ENCODE results near the gene MINAR2.
A peak's percentile ranks its signal among the peaks of the same experiment; 100 is the strongest.

The MINAR2 gene

GRCh38 chr5:129770024-129770820 lies 22.3 kb downstream of the MINAR2 start:
- no peak for TF ChIP-seq CTCF (IDR thresholded peaks at IDR 0.05; ENCODE audit: low read depth, low read length, missing control alignments)
- H3K4me3 ChIP-seq (ENCODE audit: low read depth, low read length) = no peak overlapping the region
- no peak for DNase-seq (ENCODE audit: low read depth)

DNA sequence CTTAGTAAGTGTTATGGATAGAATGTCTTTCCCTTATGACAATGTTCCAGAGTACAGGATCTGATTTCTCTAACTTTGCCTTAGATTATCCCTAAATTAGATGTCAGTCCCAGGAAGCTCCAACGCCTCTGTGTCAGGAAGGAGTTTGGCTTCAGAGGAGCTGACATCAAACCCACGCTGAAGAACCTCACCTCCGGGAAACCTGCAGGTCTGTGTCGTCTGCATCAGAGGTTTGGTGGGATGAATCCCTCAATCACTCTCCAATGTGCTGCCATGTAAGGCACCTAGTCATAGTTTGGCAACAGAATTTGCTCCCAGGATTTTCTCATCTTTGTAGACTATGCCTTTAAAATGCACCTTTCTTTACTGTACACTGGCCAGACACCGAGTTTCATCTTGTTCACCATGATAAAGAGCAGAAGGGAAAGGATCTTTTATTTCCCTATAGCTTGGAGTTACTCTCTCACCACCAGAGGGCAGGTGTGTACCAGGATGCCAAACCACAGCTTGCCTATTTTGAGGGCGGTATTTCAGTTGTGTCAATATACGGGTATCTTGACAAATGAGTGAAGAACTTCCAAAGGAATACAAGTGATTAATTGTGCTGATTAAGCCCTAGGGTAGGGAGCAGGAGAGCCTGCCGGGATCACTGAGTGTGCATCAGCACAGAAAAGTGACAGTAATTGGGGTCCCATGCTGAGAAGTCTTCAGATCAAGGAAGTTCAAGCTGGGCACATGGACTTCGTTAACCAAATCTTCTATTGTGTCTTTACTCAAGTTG lies 23.4 kb downstream of the MINAR2 start:
- peak; percentile 77 for TF ChIP-seq CTCF (IDR thresholded peaks at IDR 0.05; ENCODE audit: low read depth, low read length, missing control alignments)
- DNase-seq (ENCODE audit: low read depth) = peak; percentile 22
- no peak overlapping the region for H3K4me3 ChIP-seq (ENCODE audit: low read depth, low read length)

DNA sequence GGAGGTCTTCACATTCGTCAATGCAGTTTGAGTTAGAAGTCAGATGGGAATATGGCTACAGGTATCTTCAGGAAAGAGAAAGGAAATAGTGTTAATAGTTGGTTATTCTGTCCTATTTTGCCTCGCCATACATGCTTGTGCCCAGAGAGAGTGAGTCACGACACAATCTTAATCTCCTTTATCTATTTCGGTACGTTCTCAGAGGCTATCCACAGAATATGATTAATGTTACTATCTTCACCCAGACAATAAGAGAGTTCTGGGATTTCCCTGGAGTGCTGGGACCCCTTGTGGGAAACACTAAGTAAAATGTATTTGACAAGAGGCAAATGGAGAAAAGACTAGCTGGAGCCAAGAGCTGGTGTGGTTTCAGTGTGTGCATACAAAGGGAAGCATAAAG lies 25.5 kb downstream of the MINAR2 start:
- TF ChIP-seq CTCF (IDR thresholded peaks at IDR 0.05; ENCODE audit: low read depth, low read length, missing control alignments) = no peak
- no peak for DNase-seq (ENCODE audit: low read depth)
- H3K4me3 ChIP-seq (ENCODE audit: low read depth, low read length) = no peak overlapping the region

- no peak overlapping the region for H3K4me3 ChIP-seq (ENCODE audit: low read depth, low read length)
- no peak for DNase-seq (ENCODE audit: low read depth)
- TF ChIP-seq CTCF (IDR thresholded peaks at IDR 0.05; ENCODE audit: low read depth, low read length, missing control alignments) = no peak
Measured at GRCh38 chr5:129781594-129781993, 33.7 kb downstream of the MINAR2 start.

DNA sequence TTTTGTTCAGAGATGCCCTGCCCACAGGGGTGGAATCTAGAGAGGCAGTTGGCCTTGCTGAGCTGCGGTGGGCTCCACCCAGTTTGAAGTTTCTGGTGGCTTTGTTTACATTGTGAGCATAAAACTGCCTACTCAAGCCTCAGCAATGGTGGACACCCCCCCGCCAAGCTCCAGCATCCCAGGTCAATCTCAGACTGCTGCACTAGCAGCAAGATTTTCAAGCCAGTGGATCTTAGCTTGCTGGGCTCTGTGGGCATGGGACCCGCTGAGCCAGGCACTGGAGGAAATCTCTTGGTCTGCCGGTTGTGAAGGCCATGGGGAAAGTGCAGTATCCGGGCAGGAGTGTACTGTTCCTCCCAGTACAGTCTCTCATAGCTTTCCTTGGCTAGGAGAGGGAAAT lies 55.5 kb downstream of the MINAR2 start:
- no peak overlapping the region for H3K4me3 ChIP-seq (ENCODE audit: low read depth, low read length)
- TF ChIP-seq CTCF (IDR thresholded peaks at IDR 0.05; ENCODE audit: low read depth, low read length, missing control alignments) = no peak
- no peak for DNase-seq (ENCODE audit: low read depth)

- DNase-seq (ENCODE audit: low read depth) = no peak
- TF ChIP-seq CTCF (IDR thresholded peaks at IDR 0.05; ENCODE audit: low read depth, low read length, missing control alignments) = no peak
- no peak overlapping the region for H3K4me3 ChIP-seq (ENCODE audit: low read depth, low read length)
Measured at GRCh38 chr5:129804705-129805104, 56.8 kb downstream of the MINAR2 start.
